DND-41 (cell line): ENCODE results near the gene TNFRSF8.

Experiments used
- CTCF ChIP-seq: IDR thresholded peaks from 2 replicates; pipeline ENCODE4 v1.5.1; 2012; ENCODE audit warnings: borderline replicate concordance, low read length, moderate library complexity, mild to moderate bottlenecking; ENCODE audit not compliant: poor library complexity, severe bottlenecking; ENCODE audit errors: extremely low read depth
- EZH2 ChIP-seq: IDR thresholded peaks from 3 replicates; pipeline ENCODE4 v1.6.1; 2012; ENCODE audit warnings: borderline replicate concordance, low read depth, mild to moderate bottlenecking, moderate library complexity, low read length, inconsistent platforms; ENCODE audit not compliant: severe bottlenecking

GRCh38 chr1:12168451-12169160 lies 105.5 kb downstream of the TNFRSF8 start:
- TF ChIP-seq EZH2 (no peak), CTCF (no peak)
